Colonic mucosa (tissue), 4 donors: ENCODE data around the gene KRT13. TPM values are rescaled to one million over a fixed set of nuclear protein-coding genes. Genes with fewer than 3 reads are reported as not detected.

Experiments used
- DNase-seq: peaks from one replicate; pipeline ENCODE4 v3.0.0-alpha.2; 2020
- H3K27ac ChIP-seq: fragments of 200-600 bp; one replicate; pipeline ENCODE4 v1.8.0; 2021
- H3K27me3 ChIP-seq: fragments of 200-600 bp; one replicate; pipeline ENCODE4 v1.8.0; 2021
- H3K36me3 ChIP-seq: fragments of 200-600 bp; one replicate; pipeline ENCODE4 v1.8.0; 2021
- H3K4me1 ChIP-seq: fragments of 200-600 bp; one replicate; pipeline ENCODE4 v1.8.0; 2021; ENCODE audit warnings: mild to moderate bottlenecking
- H3K4me3 ChIP-seq: fragments of 200-600 bp; one replicate; pipeline ENCODE4 v1.8.0; 2021
- H3K9ac ChIP-seq, 2 donors: one replicate each; pipeline ENCODE4 v1.7.0; 2013; ENCODE audit warnings: control low read depth in 2 of 2, low read depth in 2 of 2, low read length in 2 of 2
- H3K9me3 ChIP-seq: fragments of 200-600 bp; one replicate; pipeline ENCODE4 v1.8.0; 2021
- CTCF ChIP-seq: fragments of 200-600 bp; IDR thresholded peaks from one replicate; pipeline ENCODE4 v1.8.0; 2022; ENCODE audit warnings: antibody characterized with exemption, mild to moderate bottlenecking
- intact Hi-C: fragments of 100-400 bp; cut with DNase I; formaldehyde crosslinking; loops from one replicate; pipeline ENCODE4 v1.14.1; 2022
- total RNA-seq, 2 donors: library from RNA; stranded (reverse); fragmentation: NEBNext Ultra II Directional in 1 of 2; extraction: Animal tissue kit (Norgen Biotek cat#: 25700) in 1 of 2; gene quantifications; one replicate each; pipeline ENCODE4 v1.2.1, GENCODE V29; 2021
- donor health status: healthy.
- donor health status: DM: no; HTN: no; CAD: no.
- donor health status: DM: no; HTN: no; CAD: no.

KRT13 gene
- total RNA-seq, 2 donors from 2014 or later, result 0.25 TPM; not detected in 1

GRCh38 chr17:41503202-41503601 is 2.2 kb downstream of the KRT13 start:
- no peak for TF ChIP-seq CTCF
- intact Hi-C loops, result no loop called here
- H3K27ac ChIP-seq, result no peak overlapping the region
- H3K4me1 ChIP-seq, result no peaks in the 10 kb centered on the region
- H3K9ac ChIP-seq, result no peak overlapping the region
- no peaks in the 10 kb centered on the region for H3K36me3 ChIP-seq
- DNase-seq, result no peak
- no peaks in the 10 kb centered on the region for H3K27me3 ChIP-seq
- no peak overlapping the region for H3K4me3 ChIP-seq
- H3K9me3 ChIP-seq, result no peaks in the 10 kb centered on the region

GRCh38 chr17:41500131-41500911 is 5.1 kb downstream of the KRT13 start:
- Histone ChIP-seq H3K27me3 (no peaks in the 10 kb centered on the region), H3K9me3 (no peaks in the 10 kb centered on the region), H3K4me3 (no peak overlapping the region), H3K27ac (no peak overlapping the region), H3K36me3 (no peaks in the 10 kb centered on the region), H3K9ac (no peak overlapping the region), H3K4me1 (no peaks in the 10 kb centered on the region)
- TF ChIP-seq CTCF, result no peak
- intact Hi-C loops, result no loop called here
- no peak for DNase-seq

GRCh38 chr17:41499714-41500113 is 5.7 kb downstream of the KRT13 start:
- no peaks in the 10 kb centered on the region for H3K27me3 ChIP-seq
- no peak overlapping the region for H3K4me3 ChIP-seq
- no peak overlapping the region for H3K9ac ChIP-seq
- H3K36me3 ChIP-seq, result no peaks in the 10 kb centered on the region
- no peak for TF ChIP-seq CTCF
- no peak overlapping the region for H3K27ac ChIP-seq
- intact Hi-C loops, result no loop called here
- no peaks in the 10 kb centered on the region for H3K9me3 ChIP-seq
- no peak for DNase-seq
- no peaks in the 10 kb centered on the region for H3K4me1 ChIP-seq

GRCh38 chr17:41498276-41498675 is 7.1 kb downstream of the KRT13 start:
- no peak overlapping the region for H3K9ac ChIP-seq
- intact Hi-C loops, result no loop called here
- H3K27me3 ChIP-seq, result no peaks in the 10 kb centered on the region
- H3K9me3 ChIP-seq, result no peaks in the 10 kb centered on the region
- no peaks in the 10 kb centered on the region for H3K36me3 ChIP-seq
- no peak overlapping the region for H3K4me3 ChIP-seq
- DNase-seq, result no peak
- H3K4me1 ChIP-seq, result no peaks in the 10 kb centered on the region
- peak overlapping the region; percentile 27 for H3K27ac ChIP-seq
- TF ChIP-seq CTCF, result no peak

- Histone ChIP-seq H3K9me3 (no peaks in the 10 kb centered on the region), H3K9ac (peak overlapping the region in 1 of 2 donors; percentile 65), H3K4me3 (no peak overlapping the region), H3K36me3 (no peaks in the 10 kb centered on the region), H3K27me3 (no peaks in the 10 kb centered on the region), H3K27ac (peak overlapping the region; percentile 43), H3K4me1 (peaks cover 4% of the 10 kb centered on the region)
- intact Hi-C loops, result no loop called here
- peak; percentile 78 for TF ChIP-seq CTCF
- DNase-seq, result peak; percentile 90
Observed at GRCh38 chr17:41496803-41497484, 8.5 kb downstream of the KRT13 start.
